Right kidney (tissue), 1 donor: ENCODE measurements around the gene EVPL.

Source experiments
- DNase-seq: peaks from one replicate; pipeline ENCODE4 v3.0.0-alpha.2; 2016

The EVPL gene

DNA sequence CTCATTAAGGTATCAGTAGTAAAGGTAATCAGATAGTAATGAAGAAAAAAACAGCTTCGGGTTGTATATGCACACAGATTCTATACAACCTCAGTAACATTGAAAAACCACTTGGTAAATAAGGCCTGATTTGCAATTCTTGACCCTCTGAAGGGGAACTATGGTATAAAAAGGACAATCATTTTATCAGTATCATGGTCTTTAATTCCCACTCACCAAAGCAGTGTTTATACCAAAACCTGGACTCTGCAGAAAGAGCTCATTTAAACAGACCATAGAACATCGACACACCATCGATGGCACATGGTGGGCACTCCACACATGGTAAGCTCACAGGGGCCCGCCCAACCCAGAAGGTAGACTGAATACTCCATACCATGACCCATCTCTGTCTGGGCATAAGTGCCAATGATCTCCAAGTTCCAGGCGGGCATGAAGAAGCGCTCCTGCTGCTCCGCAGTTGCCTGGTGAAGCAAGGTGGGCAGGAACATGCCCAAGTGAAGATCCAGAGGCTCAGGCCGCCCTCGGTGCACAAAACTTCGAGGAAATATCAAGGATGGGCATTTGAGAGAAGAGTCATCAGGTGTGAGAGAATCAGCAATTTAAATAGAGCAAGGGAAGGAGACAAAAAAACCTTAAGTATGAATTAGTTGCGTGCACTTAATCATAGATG lies 67.1 kb downstream of the EVPL start:
- DNase-seq, result no peak

DNA sequence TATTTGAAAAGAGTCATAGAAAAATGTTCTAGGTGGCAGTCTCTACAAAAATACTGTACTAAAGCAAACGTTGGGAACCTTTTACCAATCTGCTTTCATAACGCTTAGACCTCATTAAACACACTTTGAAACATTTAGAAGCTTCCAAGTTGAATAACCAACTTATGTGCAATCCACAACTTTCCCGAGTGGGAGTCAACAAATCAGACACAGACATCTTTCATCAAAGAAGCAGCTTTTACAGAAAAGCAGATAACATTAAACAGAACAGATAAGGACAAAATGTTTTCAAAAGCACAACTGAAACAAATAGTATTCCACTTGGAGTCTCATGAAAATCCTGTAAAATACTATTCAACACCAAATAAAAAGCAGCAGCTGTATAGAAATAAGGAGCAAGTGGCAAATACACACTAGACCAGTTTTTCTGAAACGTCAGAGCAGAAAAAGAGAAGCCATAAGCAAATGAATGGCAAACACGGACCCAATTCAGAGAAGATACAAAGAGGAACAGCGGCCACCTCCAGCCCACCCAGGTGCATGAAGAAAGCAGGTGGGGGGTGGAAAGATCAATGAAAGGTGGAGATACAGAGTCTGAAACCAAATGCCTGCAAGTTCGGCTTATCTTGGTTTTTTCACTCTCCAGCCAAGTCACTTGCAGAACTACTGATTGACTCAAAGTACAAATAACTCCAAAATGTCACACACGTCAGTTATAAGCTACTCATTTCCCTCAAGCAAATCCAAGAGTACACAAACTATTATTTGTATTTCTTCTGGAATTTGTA lies 67.9 kb downstream of the EVPL start:
- DNase-seq, result no peak
